Smooth muscle cell (in vitro differentiated cells): ENCODE measurements around the gene TBX6. TPM values are rescaled to one million over a fixed set of nuclear protein-coding genes. Genes with fewer than 3 reads are reported as not detected.

Experiments used
- DNase-seq: peaks from one replicate; lab custom pipeline; 2025; ENCODE audit not compliant: unreplicated experiment; lab: John Stamatoyannopoulos, UW
- H2AFZ ChIP-seq: fragments of 200-600 bp; sonication (generic); 2 replicates; pipeline ENCODE4 v1.6.0; 2016; ENCODE audit warnings: antibody characterized with exemption, low read depth, mild to moderate bottlenecking
- H3F3A ChIP-seq: fragments of 200-600 bp; sonication (generic); 2 replicates; pipeline ENCODE4 v1.6.0; 2017; ENCODE audit warnings: antibody characterized with exemption, low read depth
- H3K27ac ChIP-seq: fragments of 200-600 bp; sonication (generic); 2 replicates; pipeline ENCODE4 v1.5.1; 2016; ENCODE audit warnings: low read depth, mild to moderate bottlenecking
- H3K27me3 ChIP-seq: fragments of 200-600 bp; sonication (generic); 2 replicates; pipeline ENCODE4 v1.6.1; 2016; ENCODE audit warnings: low read depth, mild to moderate bottlenecking
- H3K36me3 ChIP-seq: fragments of 200-600 bp; sonication (generic); 2 replicates; pipeline ENCODE4 v1.5.1; 2016; ENCODE audit warnings: low read depth
- H3K4me1 ChIP-seq: fragments of 200-600 bp; sonication (generic); 2 replicates; pipeline ENCODE4 v1.5.1; 2016; ENCODE audit warnings: low read depth
- H3K4me2 ChIP-seq: fragments of 200-600 bp; sonication (generic); 2 replicates; pipeline ENCODE4 v1.6.0; 2016; ENCODE audit warnings: mild to moderate bottlenecking
- H3K4me3 ChIP-seq: fragments of 200-600 bp; sonication (generic); 2 replicates; pipeline ENCODE4 v1.5.1; 2016; ENCODE audit warnings: mild to moderate bottlenecking
- H3K79me2 ChIP-seq: fragments of 200-600 bp; sonication (generic); 2 replicates; pipeline ENCODE4 v1.6.0; 2016; ENCODE audit warnings: low read depth, mild to moderate bottlenecking
- H3K9ac ChIP-seq: fragments of 200-600 bp; sonication (generic); 2 replicates; pipeline ENCODE4 v1.6.0; 2016; ENCODE audit warnings: low read depth
- H3K9me3 ChIP-seq: fragments of 200-600 bp; sonication (generic); replicated peaks from 2 replicates; pipeline ENCODE4 v1.5.1; 2016; ENCODE audit warnings: low read depth
- H4K20me1 ChIP-seq: fragments of 200-600 bp; sonication (generic); 2 replicates; pipeline ENCODE4 v1.6.0; 2016; ENCODE audit warnings: low read depth
- WGBS: methylation state at CpG from one replicate; pipeline ENCODE4 v1.1.7; 2016; ENCODE audit warnings: low lambda C conversion rate; 5-methylcytosine and 5-hydroxymethylcytosine counted together
- polyA plus RNA-seq: library from polyadenylated mRNA; unstranded; fragments of >200 nt; fragmentation: Nextera tagmentation; extraction: Ambion mirVana; gene quantifications from 2 replicates; pipeline ENCODE4 v1.2.1, GENCODE V29; 2016
- total RNA-seq: library from RNA; depleted of rRNA; stranded (reverse); fragments of >200 nt; gene quantifications from 2 replicates; pipeline ENCODE4 v1.2.3, GENCODE V29; 2014
- TF ChIP-seq, protein P1 (sequence below): fragments of 200-600 bp; sonication (generic); IDR thresholded peaks from 2 replicates; pipeline ENCODE4 v1.5.1; 2017; ENCODE audit warnings: borderline replicate concordance, mild to moderate bottlenecking, antibody characterized with exemption; ENCODE audit not compliant: insufficient read depth, poor library complexity, severe bottlenecking

Gene TBX6
- total and polyA plus RNA-seq, 2 experiments from 2014 or later: 0.13 to 1.6 TPM

DNA sequence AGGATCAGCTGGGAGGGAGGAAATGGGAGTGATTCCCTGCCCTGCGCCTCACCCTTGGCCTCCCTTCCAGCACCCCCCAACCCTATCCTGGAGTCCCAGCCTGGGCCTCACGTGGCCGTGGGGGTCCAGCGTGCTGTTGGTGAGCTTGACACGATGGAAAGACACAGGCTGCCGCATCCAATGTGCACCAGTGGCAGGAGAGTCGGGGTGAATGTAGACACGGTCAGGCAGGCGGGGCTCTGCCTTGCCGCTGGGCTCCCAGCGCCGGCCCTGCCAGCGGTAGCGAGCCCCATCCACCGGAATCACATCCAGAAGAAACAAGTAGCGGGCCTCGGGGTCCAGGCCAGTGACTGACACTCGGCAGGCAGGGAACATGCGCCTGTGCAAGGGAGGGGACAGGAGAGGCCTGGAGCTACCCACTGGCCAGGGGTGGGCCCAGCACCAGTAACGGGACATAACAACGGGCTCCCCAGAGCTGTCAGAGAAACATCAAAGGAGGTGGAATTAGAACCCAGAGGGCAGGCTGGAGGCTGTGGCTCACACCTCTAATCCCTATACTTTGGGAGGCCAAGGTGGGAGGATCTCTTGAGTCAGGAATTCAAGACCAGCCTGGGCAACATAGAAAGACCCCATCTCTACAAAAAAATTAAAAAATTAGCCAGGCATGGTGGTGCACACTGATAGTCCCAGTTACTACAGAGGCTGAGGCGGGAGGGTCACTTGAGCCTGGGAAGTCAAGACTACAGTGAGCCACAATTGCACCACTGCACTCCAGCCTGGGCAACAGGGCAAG is 2.7 kb downstream of the TBX6 start:
- Histone ChIP-seq H3K27ac (peak overlapping the region; percentile 61), H4K20me1 (no peaks in the 10 kb centered on the region)
- WGBS: 90% methylated on average over 22 of the region's 22 CpGs

DNA sequence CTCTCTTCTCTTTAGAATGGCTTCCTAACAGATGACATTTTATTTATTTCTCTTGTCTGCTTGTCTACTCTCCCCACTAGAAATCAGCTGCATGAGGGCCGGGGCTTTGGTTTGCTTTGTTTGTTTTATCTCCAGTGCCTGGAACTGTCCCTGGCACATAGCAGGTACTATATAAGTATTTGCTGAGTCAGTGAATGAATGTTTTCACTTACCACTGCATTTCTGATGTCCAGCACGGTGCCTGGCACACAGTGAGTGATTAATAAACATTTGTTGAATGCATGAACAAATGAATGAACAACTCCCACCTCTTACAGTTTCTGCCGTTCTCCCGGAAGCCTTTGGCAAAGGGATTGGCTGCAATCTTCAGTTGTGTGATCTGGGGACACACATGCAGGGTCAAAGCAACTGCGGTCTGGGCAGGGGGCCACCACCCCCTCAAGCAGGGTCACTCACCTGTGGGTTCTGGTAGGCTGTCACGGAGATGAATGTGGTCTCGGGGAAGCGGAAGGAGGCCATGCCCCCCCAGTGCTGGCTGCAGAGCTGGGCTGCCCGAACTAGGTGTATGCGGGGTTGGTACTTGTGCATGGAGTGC is 3.4 kb downstream of the TBX6 start:
- no peaks in the 10 kb centered on the region for H3K27me3 ChIP-seq
- H3K9ac ChIP-seq: no peak overlapping the region
- no peaks in the 10 kb centered on the region for H3K79me2 ChIP-seq
- H3K27ac ChIP-seq: no peak overlapping the region
- no peaks in the 10 kb centered on the region for H3K9me3 ChIP-seq
- H3K4me3 ChIP-seq: no peak overlapping the region
- WGBS: 87% methylated on average over 10 of the region's 10 CpGs
- H3K4me1 ChIP-seq: peaks cover 12% of the 10 kb centered on the region
- no peaks in the 10 kb centered on the region for H4K20me1 ChIP-seq
- TF ChIP-seq, protein P1, sequence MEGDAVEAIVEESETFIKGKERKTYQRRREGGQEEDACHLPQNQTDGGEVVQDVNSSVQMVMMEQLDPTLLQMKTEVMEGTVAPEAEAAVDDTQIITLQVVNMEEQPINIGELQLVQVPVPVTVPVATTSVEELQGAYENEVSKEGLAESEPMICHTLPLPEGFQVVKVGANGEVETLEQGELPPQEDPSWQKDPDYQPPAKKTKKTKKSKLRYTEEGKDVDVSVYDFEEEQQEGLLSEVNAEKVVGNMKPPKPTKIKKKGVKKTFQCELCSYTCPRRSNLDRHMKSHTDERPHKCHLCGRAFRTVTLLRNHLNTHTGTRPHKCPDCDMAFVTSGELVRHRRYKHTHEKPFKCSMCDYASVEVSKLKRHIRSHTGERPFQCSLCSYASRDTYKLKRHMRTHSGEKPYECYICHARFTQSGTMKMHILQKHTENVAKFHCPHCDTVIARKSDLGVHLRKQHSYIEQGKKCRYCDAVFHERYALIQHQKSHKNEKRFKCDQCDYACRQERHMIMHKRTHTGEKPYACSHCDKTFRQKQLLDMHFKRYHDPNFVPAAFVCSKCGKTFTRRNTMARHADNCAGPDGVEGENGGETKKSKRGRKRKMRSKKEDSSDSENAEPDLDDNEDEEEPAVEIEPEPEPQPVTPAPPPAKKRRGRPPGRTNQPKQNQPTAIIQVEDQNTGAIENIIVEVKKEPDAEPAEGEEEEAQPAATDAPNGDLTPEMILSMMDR: no peak
- H2AFZ ChIP-seq: no peak overlapping the region
- H3F3A ChIP-seq: peaks cover 24% of the 10 kb centered on the region
- DNase-seq: no peak
- H3K36me3 ChIP-seq: no peaks in the 10 kb centered on the region
- no peak overlapping the region for H3K4me2 ChIP-seq

More for the DNA sequence above, 2.7 kb downstream of the TBX6 start:
- Histone ChIP-seq H3K9ac (no peak overlapping the region), H3F3A (peaks cover 24% of the 10 kb centered on the region), H2AFZ (no peak overlapping the region), H3K36me3 (no peaks in the 10 kb centered on the region), H3K4me1 (peaks cover 12% of the 10 kb centered on the region), H3K27me3 (no peaks in the 10 kb centered on the region), H3K79me2 (no peaks in the 10 kb centered on the region), H3K9me3 (no peaks in the 10 kb centered on the region), H3K4me2 (no peak overlapping the region), H3K4me3 (no peak overlapping the region)
- no peak for DNase-seq
- TF ChIP-seq, protein P1: no peak

DNA sequence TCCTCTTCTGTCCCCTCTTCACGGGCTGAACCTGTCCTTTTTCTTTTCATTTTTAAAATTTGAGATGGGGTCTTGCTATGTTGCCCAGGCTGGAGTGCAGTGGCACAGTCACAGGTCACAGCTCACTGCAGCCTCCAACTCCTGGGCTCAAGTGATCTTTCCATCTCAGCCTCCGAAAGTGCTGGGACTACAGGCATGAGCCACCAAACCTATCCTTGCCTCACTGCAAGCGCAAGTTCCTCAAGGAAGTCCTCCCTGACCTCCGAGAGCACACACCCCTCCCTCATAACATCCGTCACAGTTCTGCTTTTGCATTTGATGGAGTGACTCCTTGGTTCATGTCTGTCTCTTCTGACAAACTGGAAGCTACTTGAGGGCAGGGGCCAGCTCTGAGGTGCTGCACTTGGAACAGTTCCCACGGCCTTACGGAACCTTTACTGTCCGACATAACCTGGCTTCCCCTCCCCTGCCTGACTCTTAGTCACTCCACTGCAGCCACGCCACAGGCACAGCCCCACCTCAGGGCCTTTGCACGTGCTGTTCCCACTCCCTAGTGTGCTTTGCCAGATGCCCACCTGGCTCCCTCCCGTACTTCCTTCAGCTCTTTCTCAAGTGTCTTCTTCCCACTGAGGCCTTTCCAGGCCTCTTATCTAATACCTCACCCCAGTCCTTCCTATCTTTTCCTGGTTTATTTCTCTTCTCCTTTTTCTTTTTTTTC is 4.4 kb downstream of the TBX6 start:
- Histone ChIP-seq H3K9me3 (no peaks in the 10 kb centered on the region), H3K36me3 (no peaks in the 10 kb centered on the region), H3K27ac (no peak overlapping the region), H3K4me3 (no peak overlapping the region), H3F3A (peaks cover 17% of the 10 kb centered on the region), H4K20me1 (peaks cover 4% of the 10 kb centered on the region), H2AFZ (no peak overlapping the region), H3K4me1 (peaks cover 8% of the 10 kb centered on the region), H3K9ac (no peak overlapping the region), H3K27me3 (no peaks in the 10 kb centered on the region), H3K4me2 (no peak overlapping the region), H3K79me2 (no peaks in the 10 kb centered on the region)
- DNase-seq: no peak
- TF ChIP-seq, protein P1: no peak
- WGBS: 95% methylated on average over 11 of the region's 11 CpGs
